Esophagus squamous epithelium (tissue), 5 donors: ENCODE measurements around the gene GTF3C1. TPM values are rescaled to one million over a fixed set of nuclear protein-coding genes. Genes with fewer than 3 reads are reported as not detected.

Experiments
- DNase-seq: peaks from one replicate; lab custom pipeline; 2025; lab: John Stamatoyannopoulos, UW
- H3K27ac ChIP-seq, 4 donors: fragments of 200-600 bp; sonication (generic); one replicate each; pipeline ENCODE4 v1.5.1; 2016 to 2019; ENCODE audit warnings: mild to moderate bottlenecking in 1 of 4
- H3K27me3 ChIP-seq, 4 donors: fragments of 200-600 bp; sonication (generic); 1 replicate in 3 of 4; 2 replicates in 1 of 4; pipeline versions ENCODE4 v1.5.1 to v1.6.0; 2017 to 2021; ENCODE audit warnings: antibody characterized with exemption in 1 of 4
- H3K36me3 ChIP-seq, 3 donors: fragments of 200-600 bp; sonication (generic); one replicate each; pipeline ENCODE4 v1.5.1; 2016 to 2019
- H3K4me1 ChIP-seq, 3 donors: fragments of 200-600 bp; sonication (generic); one replicate each; pipeline ENCODE4 v1.5.1; 2017 to 2019
- H3K4me3 ChIP-seq, 4 donors: fragments of 200-600 bp; sonication (generic); 1 replicate in 3 of 4; 2 replicates in 1 of 4; pipeline ENCODE4 v1.5.1; 2016 to 2019; ENCODE audit warnings: mild to moderate bottlenecking in 2 of 4, moderate library complexity in 1 of 4
- H3K9me3 ChIP-seq, 3 donors: fragments of 200-600 bp; sonication (generic); one replicate each; pipeline ENCODE4 v1.5.1; 2016 to 2019
- CTCF ChIP-seq, 6 experiments: fragments of 450-650 bp in 4 of 6; fragments of 200-600 bp in 2 of 6; sonication (generic) in 2 of 6; IDR thresholded peaks; one replicate each; pipeline ENCODE4 v1.5.1; 2016 to 2019; ENCODE audit warnings: antibody characterized with exemption in 6 of 6, mild to moderate bottlenecking in 4 of 6, moderate library complexity in 4 of 6
- POLR2A ChIP-seq, 4 donors: fragments of 450-650 bp; IDR thresholded peaks; one replicate each; pipeline ENCODE4 v1.6.1; 2017; ENCODE audit warnings: antibody characterized with exemption in 4 of 4, mild to moderate bottlenecking in 4 of 4, moderate library complexity in 3 of 4
- WGBS, 2 donors: methylation state at CpG; one replicate each; pipeline ENCODE4 v1.1.5; 2018; 5-methylcytosine and 5-hydroxymethylcytosine counted together
- intact Hi-C: fragments of 100-400 bp; cut with DNase I; formaldehyde crosslinking; loops from one replicate; pipeline ENCODE4 v1.15.0; 2022
- total RNA-seq, 4 donors: library from RNA; depleted of rRNA; stranded (reverse); fragments of >200 nt; gene quantifications; one replicate each; pipeline ENCODE4 v1.1.0, GENCODE V29; 2016
- donor health status: DM: yes; HTN: yes; CAD: no.

Gene GTF3C1
- total RNA-seq, 4 donors from 2014 or later: 76.5 to 171 (median 84.9) TPM

GRCh38 chr16:27499659-27500055 is 50.1 kb downstream of the GTF3C1 start:
- peak overlapping the region in 1 of 4 donors; percentile 7 for H3K27ac ChIP-seq
- no peaks in the 10 kb centered on the region for H3K9me3 ChIP-seq
- no peak overlapping the region for H3K4me3 ChIP-seq
- WGBS, 2 donors: 61 to 77% methylated on average over 5 to 6 of the region's 9 CpGs
- H3K27me3 ChIP-seq: no peaks in the 10 kb centered on the region
- intact Hi-C loops: no loop called here
- no peak for TF ChIP-seq CTCF (IDR thresholded peaks at IDR 0.05)
- no peak for TF ChIP-seq POLR2A (IDR thresholded peaks at IDR 0.05)
- no peak for DNase-seq
- H3K36me3 ChIP-seq: peaks cover 75 to 100% (median 92%) of the 10 kb centered on the region in 3 donors
- H3K4me1 ChIP-seq: peaks cover 0 to 30% (median 0%) of the 10 kb centered on the region in 3 donors

DNA sequence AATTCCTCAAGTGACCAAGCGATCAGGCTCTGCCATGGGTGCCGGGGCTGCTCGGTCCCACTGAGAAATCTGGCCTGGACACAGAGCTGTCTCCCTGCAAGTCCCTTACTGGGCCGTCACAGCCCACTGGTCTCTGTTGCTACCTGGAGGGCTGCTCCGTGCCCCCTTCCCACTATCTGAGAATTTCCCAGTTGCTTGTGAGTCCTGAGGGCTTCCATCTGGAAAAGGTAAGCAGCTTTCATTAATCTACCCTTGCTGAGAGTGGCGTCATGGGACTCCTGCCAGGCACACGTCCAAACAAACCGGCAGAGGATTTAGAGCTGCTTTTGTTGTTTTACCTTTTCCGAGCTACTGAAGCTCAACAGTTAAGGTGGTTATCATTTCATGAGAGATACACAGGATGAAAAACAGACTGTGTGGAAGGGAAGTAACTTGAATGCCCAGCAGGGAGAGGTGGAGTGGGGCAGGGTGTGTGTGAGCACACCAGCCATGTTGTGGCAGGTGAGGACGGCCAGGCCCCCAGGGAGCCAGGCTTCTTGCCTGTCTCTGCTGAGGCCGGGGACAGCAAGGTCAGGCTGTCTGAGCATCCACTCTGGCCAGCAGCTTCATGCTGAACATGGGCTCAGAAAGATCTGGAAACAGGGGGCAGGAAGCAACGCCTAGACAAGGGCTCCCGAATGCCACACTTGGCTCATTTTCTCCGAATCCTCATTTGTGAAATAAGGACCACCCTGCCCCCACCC is 50.6 kb downstream of the GTF3C1 start:
- intact Hi-C loops: no loop called here
- 61 to 72% methylated on average over 6 to 13 of the region's 14 CpGs for WGBS, 2 donors
- no peak for TF ChIP-seq POLR2A (IDR thresholded peaks at IDR 0.05)
- TF ChIP-seq CTCF (IDR thresholded peaks at IDR 0.05): no peak
- Histone ChIP-seq H3K4me3 (no peak overlapping the region), H3K27ac (peak overlapping the region in 1 of 4 donors; percentile 7), H3K27me3 (no peaks in the 10 kb centered on the region), H3K9me3 (no peaks in the 10 kb centered on the region), H3K4me1 (peaks cover 0 to 24% (median 0%) of the 10 kb centered on the region in 3 donors), H3K36me3 (peaks cover 74 to 100% (median 89%) of the 10 kb centered on the region in 3 donors)
- DNase-seq: no peak

GRCh38 chr16:27498031-27498825 is 51.5 kb downstream of the GTF3C1 start:
- Histone ChIP-seq H3K27ac (no peak overlapping the region), H3K27me3 (no peaks in the 10 kb centered on the region), H3K9me3 (no peaks in the 10 kb centered on the region), H3K4me1 (peaks cover 0 to 17% (median 0%) of the 10 kb centered on the region in 3 donors), H3K4me3 (no peak overlapping the region), H3K36me3 (peaks cover 71 to 100% (median 82%) of the 10 kb centered on the region in 3 donors)
- DNase-seq: no peak
- WGBS, 2 donors: 88 to 89% methylated on average over 7 to 9 of the region's 9 CpGs
- TF ChIP-seq CTCF (IDR thresholded peaks at IDR 0.05): no peak
- no peak for TF ChIP-seq POLR2A (IDR thresholded peaks at IDR 0.05)
- intact Hi-C loops: no loop called here

- DNase-seq: no peak
- Histone ChIP-seq H3K4me1 (peaks cover 0 to 17% (median 0%) of the 10 kb centered on the region in 3 donors), H3K27ac (no peak overlapping the region), H3K9me3 (no peaks in the 10 kb centered on the region), H3K36me3 (peaks cover 68 to 100% (median 81%) of the 10 kb centered on the region in 3 donors), H3K27me3 (no peaks in the 10 kb centered on the region), H3K4me3 (no peak overlapping the region)
- 68 to 84% methylated on average over 7 to 11 of the region's 13 CpGs for WGBS, 2 donors
- no peak for TF ChIP-seq POLR2A (IDR thresholded peaks at IDR 0.05)
- no peak for TF ChIP-seq CTCF (IDR thresholded peaks at IDR 0.05)
- intact Hi-C loops: no loop called here
Measured at GRCh38 chr16:27495191-27495590, 54.5 kb downstream of the GTF3C1 start.

- no peak for TF ChIP-seq POLR2A (IDR thresholded peaks at IDR 0.05)
- no peak for TF ChIP-seq CTCF (IDR thresholded peaks at IDR 0.05)
- Histone ChIP-seq H3K27me3 (no peaks in the 10 kb centered on the region), H3K4me1 (peaks cover 0 to 4% (median 0%) of the 10 kb centered on the region in 3 donors), H3K4me3 (no peak overlapping the region), H3K36me3 (peaks cover 68 to 100% (median 84%) of the 10 kb centered on the region in 3 donors), H3K9me3 (no peaks in the 10 kb centered on the region), H3K27ac (peak overlapping the region in 2 of 4 donors; percentile 15 to 48)
- WGBS, 2 donors: 83 to 89% methylated on average over 9 to 10 of the region's 11 CpGs
- DNase-seq: no peak
- intact Hi-C loops: no loop called here
Measured at GRCh38 chr16:27492588-27492979, 57.1 kb downstream of the GTF3C1 start.
